ENCODE data around the gene ZNF620. TPM values are rescaled to one million over a fixed set of nuclear protein-coding genes. Genes with fewer than 3 reads are reported as not detected.
"Not testable (repeated sequence)": the region's sequence is repeated elsewhere in the genome, so short reads cannot be mapped to it uniquely, and the experiment has no call there.

ZNF620 gene
- polyA plus RNA-seq, result 7.9 TPM
- long read RNA-seq, donor 1, partial matches to known transcripts, result 0 of 2 reads
- long read RNA-seq, donor 1, other reads (novel, unspliced or antisense), result 0 of 2 reads
- long read RNA-seq, donor 2, partial matches to known transcripts, result 0 of 1 reads
- long read RNA-seq, donor 2, other reads (novel, unspliced or antisense), result 0 of 1 reads
- long read RNA-seq, donor 3, result 0 reads
- long read RNA-seq, donor 4, partial matches to known transcripts, result 0 of 1 reads
- long read RNA-seq, donor 4, other reads (novel, unspliced or antisense), result 0 of 1 reads
- long read RNA-seq, donor 5, partial matches to known transcripts, result 0 of 4 reads
- long read RNA-seq, donor 5, other reads (novel, unspliced or antisense), result 0 of 4 reads
- long read RNA-seq, donor 6, partial matches to known transcripts, result 0 of 1 reads
- long read RNA-seq, donor 6, other reads (novel, unspliced or antisense), result 0 of 1 reads
- long read RNA-seq, donor 7, partial matches to known transcripts, result 0 of 1 reads
- long read RNA-seq, donor 7, other reads (novel, unspliced or antisense), result 0 of 1 reads
- long read RNA-seq, donor 8, partial matches to known transcripts, result 0 of 2 reads
- long read RNA-seq, donor 8, other reads (novel, unspliced or antisense), result 0 of 2 reads
- long read RNA-seq, donor 9, partial matches to known transcripts, result 0 of 3 reads
- long read RNA-seq, donor 9, other reads (novel, unspliced or antisense), result 0 of 3 reads
- long read RNA-seq, donor 10, partial matches to known transcripts, result 0 of 1 reads
- long read RNA-seq, donor 10, other reads (novel, unspliced or antisense), result 0 of 1 reads
- long read RNA-seq, donor 11, result 0 reads

DNA sequence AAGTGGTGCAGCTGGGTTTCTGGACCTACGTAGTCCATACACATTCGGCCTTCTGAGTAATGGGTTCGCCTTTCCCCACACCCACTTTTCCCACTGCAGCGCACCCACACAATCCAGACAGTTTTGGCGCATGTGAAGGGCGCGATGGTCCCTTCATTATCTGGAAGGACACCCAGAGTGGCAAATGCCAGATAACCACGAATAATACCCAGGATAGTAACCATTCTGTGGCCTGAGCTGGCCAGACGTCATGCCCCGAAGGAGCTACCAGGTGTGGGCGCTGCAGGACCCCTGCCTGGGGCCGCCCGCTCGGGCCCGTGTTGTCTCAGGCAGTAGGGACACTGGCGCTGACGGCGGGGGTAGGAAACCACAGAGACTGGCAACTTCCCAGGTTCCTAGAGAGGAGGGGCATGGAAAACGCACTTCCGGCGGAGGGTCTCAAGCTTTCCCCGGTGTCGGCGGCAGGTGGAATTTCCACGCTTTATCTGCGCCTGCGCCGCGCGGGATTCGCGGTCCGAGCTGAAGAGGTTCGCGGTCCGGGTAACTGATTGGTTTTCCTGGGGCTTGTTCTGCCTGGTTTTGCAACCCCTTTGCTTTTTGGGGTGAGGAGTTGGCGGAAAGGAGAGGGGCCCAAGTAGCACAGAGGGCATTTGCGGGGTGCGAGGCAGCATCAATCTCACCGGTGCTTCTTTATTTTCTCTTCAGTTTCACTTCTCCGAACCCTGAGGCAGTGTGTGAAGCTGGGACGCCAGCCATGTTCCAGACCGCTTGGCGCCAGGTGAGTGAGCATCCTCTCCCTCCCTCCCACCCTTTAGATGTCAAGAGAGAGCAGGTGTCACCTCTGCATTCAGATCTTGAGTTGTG lies at the start of gene ZNF620:
ZNF620 (plus strand) TSS at position 441 of the 864 bp plus-strand sequence; CDS start at position 755, 314 bp downstream.
- Histone ChIP-seq H3K9me3 (ENCODE audit: control insufficient read depth, low read depth, low read length) (no peaks in the 10 kb centered on the region), H3K27me3 (ENCODE audit: control insufficient read depth, insufficient read depth, low read length) (no peaks in the 10 kb centered on the region), H3K4me1 (ENCODE audit: control insufficient read depth, insufficient read depth, low read length) (no peaks in the 10 kb centered on the region), H3K4me3 (ENCODE audit: low read length) (peak within 1 kb of the TSS; percentile 74), H3K27ac (ENCODE audit: low read length) (peak within 1 kb of the TSS; percentile 70), H3K36me3 (ENCODE audit: control insufficient read depth, insufficient read depth, low read length) (peaks cover 9% of the 10 kb centered on the region)
- no CpG with 5 or more reads among the region's 44 CpGs for WGBS (ENCODE audit: insufficient coverage, low lambda C conversion rate)
- DNase-seq, result peak; percentile 81 to 93

DNA sequence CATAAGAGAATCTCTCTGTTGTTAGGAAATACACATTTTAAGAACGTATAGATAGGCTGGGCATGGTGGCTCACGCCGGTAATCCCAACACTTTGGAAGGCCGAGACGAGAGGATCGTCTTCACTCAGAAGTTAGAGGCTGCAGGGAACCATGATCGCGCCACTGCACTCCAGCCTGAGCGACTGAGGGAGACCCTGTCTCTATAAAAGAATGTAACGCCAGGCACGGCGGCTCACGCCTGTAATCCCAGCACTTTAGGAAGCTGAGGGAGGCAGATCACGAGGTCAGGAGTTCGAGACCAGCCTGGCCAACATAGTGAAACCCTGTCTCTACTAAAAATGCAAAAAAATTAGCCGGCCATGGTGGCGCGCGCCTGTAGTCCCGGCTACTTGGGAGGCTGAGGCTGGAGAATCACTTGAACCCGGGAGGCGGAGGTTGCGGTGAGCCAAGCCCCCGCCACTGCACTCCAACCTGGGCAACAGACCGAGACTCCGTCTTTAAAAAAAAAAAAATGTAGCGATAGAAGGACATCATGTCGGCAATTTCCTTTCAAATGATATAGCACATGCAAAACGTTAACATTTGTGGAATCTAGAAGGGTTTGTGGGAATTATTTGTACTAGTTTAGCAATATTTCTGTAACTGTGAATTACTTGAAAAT lies 49.4 kb upstream of the ZNF620 start:
- peaks cover 27% of the 10 kb centered on the region for H3K36me3 ChIP-seq (ENCODE audit: control insufficient read depth, insufficient read depth, low read length)
- H3K9me3 ChIP-seq (ENCODE audit: control insufficient read depth, low read depth, low read length), result no peaks in the 10 kb centered on the region
- H3K4me1 ChIP-seq (ENCODE audit: control insufficient read depth, insufficient read depth, low read length), result peaks cover 17% of the 10 kb centered on the region
- DNase-seq, result no peak
- H3K27me3 ChIP-seq (ENCODE audit: control insufficient read depth, insufficient read depth, low read length), result no peaks in the 10 kb centered on the region
- H3K4me3 ChIP-seq (ENCODE audit: low read length), result peak overlapping the region; percentile 95
- WGBS (ENCODE audit: insufficient coverage, low lambda C conversion rate), result no CpG with 5 or more reads among the region's 29 CpGs
- peak overlapping the region; percentile 90 for H3K27ac ChIP-seq (ENCODE audit: low read length)

DNA sequence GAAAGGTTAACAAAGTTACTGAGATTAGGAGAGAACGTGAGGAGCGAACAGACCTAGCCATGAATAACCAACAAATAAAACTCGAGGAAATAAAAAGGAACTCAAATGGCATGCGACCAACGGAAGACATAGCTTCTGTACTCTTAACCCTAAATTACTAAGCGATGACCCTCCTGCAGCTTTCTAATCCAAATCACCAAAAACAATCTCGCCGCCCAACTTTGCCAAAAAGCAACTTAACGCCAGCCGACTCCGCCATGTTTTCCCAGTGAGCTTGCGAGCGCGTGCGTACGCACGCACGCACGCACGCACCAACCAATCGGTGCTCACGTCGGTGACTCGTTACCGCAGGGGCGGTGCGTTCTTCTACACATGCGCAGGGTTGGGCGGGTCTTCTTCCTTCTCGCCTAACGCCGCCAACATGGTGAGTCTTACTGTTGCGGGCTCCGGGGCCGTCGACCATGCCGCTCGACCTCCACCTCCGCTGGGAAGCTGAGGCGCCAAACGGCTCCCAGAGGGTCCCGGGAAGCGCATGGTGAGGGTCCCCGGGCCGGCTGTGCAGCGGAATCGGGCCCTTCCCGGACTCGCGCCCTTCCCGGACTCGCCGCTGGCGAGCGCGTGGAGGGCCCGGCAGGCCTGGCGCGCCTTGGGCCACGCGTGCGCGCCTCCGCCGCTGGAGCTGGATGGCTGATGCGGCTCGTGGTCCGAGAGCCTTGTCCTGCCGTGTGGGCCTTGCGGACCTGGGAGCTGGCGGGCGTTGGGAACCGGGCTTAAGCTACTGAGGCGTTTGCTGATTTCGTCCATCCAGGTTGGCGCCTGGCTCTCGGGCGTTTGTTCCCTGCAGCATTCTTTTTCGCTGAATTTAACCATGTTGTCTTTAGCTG lies 48.7 kb upstream of the ZNF620 start, which contains the start of gene RPL14:
RPL14 (plus strand) TSS at position 400 of the 884 bp plus-strand sequence; CDS start at position 533, 133 bp downstream.
- peaks cover 13% of the 10 kb centered on the region for H3K4me1 ChIP-seq (ENCODE audit: control insufficient read depth, insufficient read depth, low read length)
- 4% methylated on average over 5 of the region's 79 CpGs for WGBS (ENCODE audit: insufficient coverage, low lambda C conversion rate)

GRCh38 chr3:40458473-40458872 lies 47.4 kb upstream of the ZNF620 start:
- no peak overlapping the region for H3K27ac ChIP-seq (ENCODE audit: low read length)
- H3K4me3 ChIP-seq (ENCODE audit: low read length), result peak overlapping the region; percentile 95
- WGBS (ENCODE audit: insufficient coverage, low lambda C conversion rate), result no CpG with 5 or more reads among the region's 4 CpGs
- H3K27me3 ChIP-seq (ENCODE audit: control insufficient read depth, insufficient read depth, low read length), result no peaks in the 10 kb centered on the region
- peaks cover 11% of the 10 kb centered on the region for H3K4me1 ChIP-seq (ENCODE audit: control insufficient read depth, insufficient read depth, low read length)
- no peaks in the 10 kb centered on the region for H3K9me3 ChIP-seq (ENCODE audit: control insufficient read depth, low read depth, low read length)
- H3K36me3 ChIP-seq (ENCODE audit: control insufficient read depth, insufficient read depth, low read length), result peaks cover 45% of the 10 kb centered on the region
- peak in 1 of 2 donors; percentile 18 for DNase-seq

More for the DNA sequence above, 48.7 kb upstream of the ZNF620 start, which contains the start of gene RPL14:
- no peaks in the 10 kb centered on the region for H3K9me3 ChIP-seq (ENCODE audit: control insufficient read depth, low read depth, low read length)
- H3K27ac ChIP-seq (ENCODE audit: low read length), result peak within 1 kb of the TSS; percentile 90
- peak; percentile 98 for DNase-seq
- H3K4me3 ChIP-seq (ENCODE audit: low read length), result peak within 1 kb of the TSS; percentile 95
- peaks cover 33% of the 10 kb centered on the region for H3K36me3 ChIP-seq (ENCODE audit: control insufficient read depth, insufficient read depth, low read length)
- no peaks in the 10 kb centered on the region for H3K27me3 ChIP-seq (ENCODE audit: control insufficient read depth, insufficient read depth, low read length)

GRCh38 chr3:40460481-40460880 lies 45.4 kb upstream of the ZNF620 start:
- not testable (repeated sequence) for DNase-seq; H3K4me1 ChIP-seq (ENCODE audit: control insufficient read depth, insufficient read depth, low read length); H3K9me3 ChIP-seq (ENCODE audit: control insufficient read depth, low read depth, low read length); H3K27ac ChIP-seq (ENCODE audit: low read length); H3K27me3 ChIP-seq (ENCODE audit: control insufficient read depth, insufficient read depth, low read length); H3K4me3 ChIP-seq (ENCODE audit: low read length)
- peaks cover 62% of the 10 kb centered on the region for H3K36me3 ChIP-seq (ENCODE audit: control insufficient read depth, insufficient read depth, low read length)
- 83% methylated on average over 2 of the region's 6 CpGs for WGBS (ENCODE audit: insufficient coverage, low lambda C conversion rate)

GRCh38 chr3:40461161-40461560 lies 44.7 kb upstream of the ZNF620 start:
- DNase-seq, result no peak
- Histone ChIP-seq H3K36me3 (ENCODE audit: control insufficient read depth, insufficient read depth, low read length) (peaks cover 62% of the 10 kb centered on the region), H3K27me3 (ENCODE audit: control insufficient read depth, insufficient read depth, low read length) (no peaks in the 10 kb centered on the region), H3K9me3 (ENCODE audit: control insufficient read depth, low read depth, low read length) (no peaks in the 10 kb centered on the region), H3K27ac (ENCODE audit: low read length) (no peak overlapping the region), H3K4me1 (ENCODE audit: control insufficient read depth, insufficient read depth, low read length) (peaks cover 7% of the 10 kb centered on the region), H3K4me3 (ENCODE audit: low read length) (no peak overlapping the region)
- WGBS (ENCODE audit: insufficient coverage, low lambda C conversion rate), result no CpG with 5 or more reads among the region's 3 CpGs

DNA sequence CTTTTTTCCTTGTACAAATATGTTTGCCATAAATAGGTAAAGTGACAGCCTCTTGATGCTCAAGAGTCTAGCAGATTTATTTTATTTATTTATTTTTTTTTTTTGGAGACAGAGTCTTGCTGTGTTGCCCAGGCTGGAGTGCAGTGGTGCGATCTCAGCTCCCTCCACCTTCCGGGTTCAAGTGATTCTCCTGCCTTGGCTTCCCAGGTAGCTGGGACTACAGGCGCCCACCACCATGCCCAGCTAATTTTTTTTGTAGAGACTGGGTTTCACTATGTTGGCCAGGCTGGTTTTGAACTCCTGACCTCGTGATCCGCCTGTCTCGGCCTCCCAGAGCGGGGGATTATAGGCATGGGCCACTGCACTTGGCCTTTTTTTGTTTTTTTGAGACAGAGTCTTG lies 43.0 kb upstream of the ZNF620 start:
- not testable (repeated sequence) for H3K27ac ChIP-seq (ENCODE audit: low read length); DNase-seq; H3K4me3 ChIP-seq (ENCODE audit: low read length); H3K27me3 ChIP-seq (ENCODE audit: control insufficient read depth, insufficient read depth, low read length); H3K4me1 ChIP-seq (ENCODE audit: control insufficient read depth, insufficient read depth, low read length); H3K9me3 ChIP-seq (ENCODE audit: control insufficient read depth, low read depth, low read length)
- H3K36me3 ChIP-seq (ENCODE audit: control insufficient read depth, insufficient read depth, low read length), result peaks cover 62% of the 10 kb centered on the region
- WGBS (ENCODE audit: insufficient coverage, low lambda C conversion rate), result no CpG with 5 or more reads among the region's 7 CpGs

DNA sequence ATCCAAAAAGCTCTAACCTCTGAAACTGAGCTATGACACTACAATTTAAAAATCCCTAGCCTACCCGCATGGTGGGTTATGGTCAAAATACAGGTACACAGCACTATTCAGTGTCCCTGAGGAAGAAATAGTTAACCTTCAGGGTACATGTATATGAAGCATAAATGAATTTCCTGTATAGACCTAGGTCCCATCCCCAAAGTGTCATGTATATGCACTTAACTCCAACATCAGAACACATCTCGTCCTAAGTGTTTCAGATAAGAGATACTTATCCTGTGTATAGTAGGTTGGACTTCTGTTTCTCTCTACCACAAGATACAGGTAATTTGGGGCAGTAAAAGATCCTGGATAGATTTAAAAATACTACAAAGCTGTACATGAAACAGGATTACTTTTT lies 42.3 kb upstream of the ZNF620 start:
- DNase-seq, result no peak
- WGBS (ENCODE audit: insufficient coverage, low lambda C conversion rate), result no CpG with 5 or more reads among the region's 2 CpGs
- no peak overlapping the region for H3K27ac ChIP-seq (ENCODE audit: low read length)
- peaks cover 2% of the 10 kb centered on the region for H3K4me1 ChIP-seq (ENCODE audit: control insufficient read depth, insufficient read depth, low read length)
- no peak overlapping the region for H3K4me3 ChIP-seq (ENCODE audit: low read length)
- H3K36me3 ChIP-seq (ENCODE audit: control insufficient read depth, insufficient read depth, low read length), result peaks cover 57% of the 10 kb centered on the region
- no peaks in the 10 kb centered on the region for H3K9me3 ChIP-seq (ENCODE audit: control insufficient read depth, low read depth, low read length)
- H3K27me3 ChIP-seq (ENCODE audit: control insufficient read depth, insufficient read depth, low read length), result no peaks in the 10 kb centered on the region
